Measurements from ENCODE around the gene CYP4F3.
"Not testable (repeated sequence)": the region's sequence is repeated elsewhere in the genome, so short reads cannot be mapped to it uniquely, and the experiment has no call there.

CYP4F3 gene, protein sequence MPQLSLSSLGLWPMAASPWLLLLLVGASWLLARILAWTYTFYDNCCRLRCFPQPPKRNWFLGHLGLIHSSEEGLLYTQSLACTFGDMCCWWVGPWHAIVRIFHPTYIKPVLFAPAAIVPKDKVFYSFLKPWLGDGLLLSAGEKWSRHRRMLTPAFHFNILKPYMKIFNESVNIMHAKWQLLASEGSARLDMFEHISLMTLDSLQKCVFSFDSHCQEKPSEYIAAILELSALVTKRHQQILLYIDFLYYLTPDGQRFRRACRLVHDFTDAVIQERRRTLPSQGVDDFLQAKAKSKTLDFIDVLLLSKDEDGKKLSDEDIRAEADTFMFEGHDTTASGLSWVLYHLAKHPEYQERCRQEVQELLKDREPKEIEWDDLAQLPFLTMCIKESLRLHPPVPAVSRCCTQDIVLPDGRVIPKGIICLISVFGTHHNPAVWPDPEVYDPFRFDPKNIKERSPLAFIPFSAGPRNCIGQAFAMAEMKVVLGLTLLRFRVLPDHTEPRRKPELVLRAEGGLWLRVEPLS

GRCh38 chr19:15640294-15640903 lies at the start of gene CYP4F3:
TSS of gene CYP4F3 (plus strand) at chr19:15640897. CDS start at chr19:15641416, 519 bp downstream.
- DNase-seq: no peak

DNA sequence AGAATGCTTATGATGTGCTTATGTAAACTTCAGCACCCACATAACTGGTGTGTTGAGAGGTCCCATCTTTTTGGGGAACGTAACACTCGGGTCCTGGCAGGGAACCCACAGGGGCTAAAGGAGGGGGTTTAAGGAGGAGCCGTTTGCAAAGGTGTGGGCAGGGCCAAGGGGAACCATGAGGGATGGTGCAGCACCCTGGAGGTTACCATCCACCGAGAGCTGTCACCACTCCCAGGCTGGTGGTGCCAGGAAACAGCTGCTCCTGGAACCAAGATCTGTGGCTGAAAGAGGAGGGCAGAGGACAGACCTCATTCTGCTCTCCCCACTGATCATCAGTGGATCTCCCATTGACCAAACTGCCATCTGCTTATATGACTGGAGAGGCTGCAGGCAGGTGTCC lies 48.9 kb upstream of the CYP4F3 start:
- DNase-seq: no peak

DNA sequence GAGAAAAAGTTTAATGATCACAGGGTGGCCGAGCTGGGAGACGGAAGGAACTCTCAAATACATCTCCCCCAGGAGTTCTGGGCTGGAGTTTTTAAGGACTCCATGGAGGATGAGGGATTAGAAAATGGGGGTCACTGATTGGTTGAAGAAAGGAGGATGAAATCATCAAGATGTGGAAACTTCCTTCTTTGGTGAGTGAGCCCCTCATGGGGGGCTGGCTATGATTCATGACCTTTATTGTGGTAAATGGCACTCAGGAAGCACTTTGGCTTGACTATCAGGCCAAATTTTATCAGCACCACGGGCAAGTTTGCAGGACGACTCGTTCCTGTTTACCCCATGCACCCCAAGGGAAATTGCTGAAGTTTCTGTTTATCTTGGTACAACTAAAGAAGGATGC lies 48.2 kb upstream of the CYP4F3 start:
- not testable (repeated sequence) for DNase-seq

DNA sequence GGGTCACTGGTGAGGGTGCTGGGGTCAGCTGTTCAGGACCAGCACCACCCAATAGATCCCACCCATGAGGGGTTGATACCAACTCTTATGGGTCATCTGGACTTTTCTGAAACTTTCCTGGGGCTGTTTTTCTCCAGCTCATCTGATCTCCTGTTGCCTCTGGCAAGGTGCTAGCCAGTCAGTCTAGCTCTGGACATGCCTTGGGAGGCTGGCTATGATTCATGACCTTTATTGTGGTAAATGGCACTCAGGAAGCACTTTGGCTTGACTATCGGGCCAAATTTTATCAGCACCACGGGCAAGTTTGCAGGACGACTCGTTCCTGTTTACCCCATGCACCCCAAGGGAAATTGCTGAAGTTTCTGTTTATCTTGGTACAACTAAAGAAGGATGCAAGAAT lies 46.9 kb upstream of the CYP4F3 start:
- DNase-seq: not testable (repeated sequence)

DNA sequence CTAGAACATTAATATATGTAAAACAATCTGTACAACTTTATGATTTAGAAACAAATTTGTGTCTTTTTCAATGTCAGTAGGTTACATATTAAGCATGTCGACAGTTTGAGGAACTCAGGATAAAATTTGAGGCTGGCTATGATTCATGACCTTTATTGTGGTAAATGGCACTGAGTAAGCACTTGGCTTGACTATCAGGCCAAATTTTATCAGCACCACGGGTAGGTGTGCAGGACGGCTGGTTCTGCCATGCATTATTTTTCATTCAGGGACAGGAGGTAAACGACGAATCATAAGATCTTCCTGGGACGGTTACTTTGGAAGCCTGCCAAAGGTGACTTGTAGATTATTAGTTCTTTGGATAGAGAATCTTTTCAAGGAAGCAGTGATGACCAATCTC lies 45.6 kb upstream of the CYP4F3 start:
- no peak for DNase-seq

DNA sequence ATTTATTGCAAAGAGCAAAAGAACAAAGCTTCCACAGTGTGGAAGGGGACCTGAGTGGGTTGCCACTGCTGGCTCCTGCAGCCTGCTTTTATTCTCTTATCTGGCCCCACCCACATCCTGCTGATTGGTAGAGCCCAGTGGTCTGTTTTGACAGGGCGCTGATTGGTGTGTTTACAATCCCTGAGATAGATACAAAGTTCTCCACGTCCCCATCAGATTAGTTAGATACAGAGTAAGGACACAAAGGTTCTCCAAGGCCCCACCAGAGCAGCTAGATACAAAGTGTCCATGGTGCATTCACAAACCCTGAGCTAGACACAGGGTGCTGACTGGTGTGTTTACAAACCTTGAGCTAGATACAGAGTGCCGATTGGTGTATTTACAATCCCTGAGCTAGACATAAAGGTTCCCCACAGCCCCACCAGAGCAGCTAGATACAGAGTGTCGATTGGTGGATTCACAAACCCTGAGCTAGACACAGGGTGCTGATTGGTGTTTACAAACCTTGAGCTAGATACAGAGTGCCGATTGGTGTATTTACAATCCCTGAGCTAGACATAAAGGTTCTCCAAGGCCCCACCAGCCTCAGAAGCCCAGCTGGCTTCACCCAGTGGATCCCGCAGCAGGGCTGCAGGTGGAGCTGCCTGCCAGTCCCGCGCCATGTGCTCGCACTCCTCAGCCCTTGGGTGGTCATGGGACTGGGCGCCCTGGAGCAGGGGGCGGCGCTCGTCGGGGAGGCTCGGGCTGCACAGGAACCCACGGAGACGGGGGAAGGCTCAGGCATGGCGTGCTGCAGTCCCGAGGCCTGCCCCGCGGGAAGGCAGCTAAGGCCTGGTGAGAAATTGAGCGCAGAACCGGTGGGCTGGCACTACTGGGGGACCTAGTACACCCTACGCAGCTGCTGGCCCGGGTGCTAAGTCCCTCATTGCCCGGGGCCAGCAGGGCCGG lies 32.4 kb upstream of the CYP4F3 start:
- DNase-seq: not testable (repeated sequence)

GRCh38 chr19:15609261-15609660 lies 31.4 kb upstream of the CYP4F3 start:
- DNase-seq: no peak

GRCh38 chr19:15612342-15612741 lies 28.4 kb upstream of the CYP4F3 start:
- no peak for DNase-seq

DNA sequence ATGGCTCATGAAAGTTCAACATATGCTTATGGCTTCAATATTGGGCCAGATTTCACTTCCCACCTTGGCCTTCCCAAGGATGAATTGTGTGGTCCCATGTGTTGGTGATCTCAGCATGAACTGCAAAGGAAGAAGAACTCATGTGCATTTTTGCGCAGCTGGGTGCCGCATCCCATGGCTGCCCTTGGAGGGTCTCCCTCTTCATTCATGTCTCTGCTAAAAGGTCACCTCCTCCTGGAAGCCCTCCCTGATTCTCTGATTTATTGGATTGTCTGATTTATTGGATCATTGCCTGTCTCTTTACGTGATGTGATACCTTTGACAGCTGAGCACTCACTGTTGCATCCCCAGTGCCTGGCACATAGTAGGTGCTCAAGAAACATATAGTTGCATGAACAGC lies 27.4 kb upstream of the CYP4F3 start:
- no peak for DNase-seq

- no peak for DNase-seq
These were observed 26.0 kb upstream of the CYP4F3 start, which contains the start of gene CYP4F8 for GRCh38 chr19:15614507-15615379. TSS of gene CYP4F8 (plus strand) at chr19:15615218. CDS start at chr19:15615617, 399 bp downstream.

DNA sequence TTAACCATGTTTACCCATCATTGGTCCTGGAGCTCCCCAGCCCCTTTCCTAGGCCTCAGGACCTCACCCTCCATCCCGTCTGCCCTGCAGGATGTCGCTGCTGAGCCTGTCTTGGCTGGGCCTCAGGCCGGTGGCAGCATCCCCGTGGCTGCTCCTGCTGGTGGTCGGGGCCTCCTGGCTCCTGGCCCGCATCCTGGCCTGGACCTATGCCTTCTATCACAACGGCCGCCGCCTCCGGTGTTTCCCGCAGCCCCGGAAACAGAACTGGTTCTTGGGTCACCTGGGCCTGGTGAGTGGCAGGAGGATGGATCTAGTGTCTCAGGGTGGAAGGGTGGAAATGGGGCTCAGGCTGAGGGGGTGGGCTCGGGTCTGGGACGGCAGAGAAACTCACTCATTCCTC lies 25.2 kb upstream of the CYP4F3 start:
- DNase-seq: no peak

DNA sequence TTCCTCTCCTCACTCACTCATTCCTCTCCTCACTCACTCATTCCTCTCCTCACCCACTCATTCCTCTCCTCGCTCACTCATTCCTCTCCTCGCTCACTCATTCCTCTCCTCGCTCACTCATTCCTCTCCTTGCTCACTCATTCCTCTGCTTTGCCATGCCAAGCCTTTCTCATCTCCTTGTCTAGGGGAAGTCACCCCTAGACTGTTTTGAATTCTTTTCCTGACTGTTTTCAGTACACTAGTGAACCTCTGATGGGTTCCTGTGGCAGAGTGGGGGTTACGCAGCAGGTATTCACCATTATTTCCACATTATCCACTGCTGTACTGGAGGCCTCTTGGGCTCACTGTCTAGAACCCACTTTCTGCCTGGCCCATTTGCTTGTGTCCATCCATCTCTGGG lies 24.5 kb upstream of the CYP4F3 start:
- DNase-seq: no peak

DNA sequence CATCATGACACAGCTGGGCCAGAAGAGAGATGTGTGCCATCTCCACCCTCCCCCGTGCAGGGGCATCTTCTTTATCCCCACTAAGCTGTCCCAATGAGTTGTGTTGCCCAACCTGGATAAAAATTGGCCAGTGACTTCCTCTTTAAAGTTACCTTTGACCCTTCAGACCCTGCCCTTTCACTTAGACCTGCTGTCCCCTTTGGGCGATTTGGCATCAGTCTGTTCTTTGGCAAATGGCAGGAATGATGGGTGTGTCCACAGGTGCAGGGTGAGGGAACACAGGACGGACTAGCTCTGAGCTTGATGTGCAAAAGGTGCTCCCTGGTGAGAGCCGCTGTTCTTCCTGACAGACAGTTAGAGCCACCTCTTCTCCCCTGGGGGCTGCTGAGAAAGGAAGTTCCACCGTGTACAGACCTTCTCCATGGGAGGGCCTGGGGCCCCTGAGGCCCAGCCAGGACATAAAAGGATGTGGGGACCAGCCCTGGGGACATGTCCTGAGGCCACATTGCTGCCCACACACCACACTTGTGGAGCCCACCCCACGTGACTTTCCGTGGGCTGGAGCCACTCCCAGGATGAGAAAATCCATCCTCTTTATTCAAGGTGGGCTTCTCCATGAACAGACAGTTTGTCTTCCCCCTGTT lies 23.9 kb upstream of the CYP4F3 start:
- DNase-seq: no peak

DNA sequence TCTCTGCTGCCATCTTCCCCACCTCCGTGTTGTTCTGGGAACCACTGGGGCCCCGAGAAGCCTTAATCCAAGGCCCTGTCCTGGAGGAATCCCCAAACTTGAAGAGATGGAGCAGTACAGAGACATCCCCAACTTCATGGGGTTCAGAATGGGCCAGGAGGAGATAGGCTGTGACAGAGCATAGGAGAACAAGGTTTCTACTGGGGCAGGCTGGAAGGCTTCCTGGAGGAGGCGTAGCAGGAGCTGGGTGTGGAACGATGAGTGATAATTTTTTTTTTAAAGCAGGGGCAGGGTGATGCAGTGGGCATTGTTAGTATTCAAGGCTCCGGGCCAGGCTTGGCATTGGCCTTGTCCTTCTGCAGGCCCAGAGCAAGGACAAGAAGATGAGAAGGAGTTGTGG lies 22.4 kb upstream of the CYP4F3 start:
- DNase-seq: no peak

DNA sequence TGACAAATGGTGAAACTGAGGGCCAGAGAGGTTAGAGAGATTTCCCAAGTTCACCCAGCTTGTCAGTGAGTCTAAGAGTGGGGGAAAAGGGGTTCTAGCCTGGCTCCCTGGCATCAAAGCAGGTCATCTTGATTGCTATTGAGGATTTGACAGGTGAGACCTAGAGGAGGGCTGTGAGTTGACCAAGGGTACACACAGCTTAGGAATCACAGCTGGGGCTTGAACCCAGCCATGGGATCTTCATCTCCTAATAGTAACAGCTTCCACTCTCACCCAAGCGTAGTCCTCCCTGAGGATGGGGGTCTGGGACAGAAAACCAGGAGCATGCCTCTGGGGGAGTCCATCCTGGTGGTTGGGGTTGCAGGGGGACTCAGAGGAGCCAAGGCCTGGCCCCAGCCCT lies 18.9 kb upstream of the CYP4F3 start:
- DNase-seq: no peak

- DNase-seq: no peak
These were observed 17.7 kb upstream of the CYP4F3 start for GRCh38 chr19:15622991-15623390.

DNA sequence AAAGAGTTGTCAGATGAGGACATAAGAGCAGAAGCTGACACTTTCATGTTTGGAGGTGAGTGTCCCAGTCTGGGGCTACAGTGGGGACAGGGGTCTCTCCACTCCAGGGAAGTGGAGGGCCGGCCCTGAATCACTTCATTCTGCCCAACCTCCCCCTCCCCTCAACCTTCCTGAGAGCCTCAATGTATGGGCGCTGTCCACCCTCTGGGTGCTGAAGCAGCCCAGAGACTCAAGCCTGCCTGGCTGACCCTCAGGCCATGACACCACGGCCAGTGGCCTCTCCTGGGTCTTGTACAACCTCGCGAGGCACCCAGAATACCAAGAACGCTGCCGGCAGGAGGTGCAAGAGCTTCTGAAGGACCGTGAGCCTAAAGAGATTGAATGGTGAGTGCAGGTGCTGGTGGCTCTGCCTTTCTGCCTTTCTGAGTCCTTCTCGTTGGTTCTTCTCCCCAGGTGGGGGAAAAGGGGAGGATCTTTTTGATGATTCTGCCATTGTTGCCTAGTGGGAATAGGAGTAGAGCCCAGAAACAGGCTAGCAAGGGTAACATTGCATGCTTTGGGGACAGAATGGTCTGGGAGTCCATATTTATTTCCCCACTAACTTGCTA lies 16.9 kb upstream of the CYP4F3 start:
- DNase-seq: no peak

DNA sequence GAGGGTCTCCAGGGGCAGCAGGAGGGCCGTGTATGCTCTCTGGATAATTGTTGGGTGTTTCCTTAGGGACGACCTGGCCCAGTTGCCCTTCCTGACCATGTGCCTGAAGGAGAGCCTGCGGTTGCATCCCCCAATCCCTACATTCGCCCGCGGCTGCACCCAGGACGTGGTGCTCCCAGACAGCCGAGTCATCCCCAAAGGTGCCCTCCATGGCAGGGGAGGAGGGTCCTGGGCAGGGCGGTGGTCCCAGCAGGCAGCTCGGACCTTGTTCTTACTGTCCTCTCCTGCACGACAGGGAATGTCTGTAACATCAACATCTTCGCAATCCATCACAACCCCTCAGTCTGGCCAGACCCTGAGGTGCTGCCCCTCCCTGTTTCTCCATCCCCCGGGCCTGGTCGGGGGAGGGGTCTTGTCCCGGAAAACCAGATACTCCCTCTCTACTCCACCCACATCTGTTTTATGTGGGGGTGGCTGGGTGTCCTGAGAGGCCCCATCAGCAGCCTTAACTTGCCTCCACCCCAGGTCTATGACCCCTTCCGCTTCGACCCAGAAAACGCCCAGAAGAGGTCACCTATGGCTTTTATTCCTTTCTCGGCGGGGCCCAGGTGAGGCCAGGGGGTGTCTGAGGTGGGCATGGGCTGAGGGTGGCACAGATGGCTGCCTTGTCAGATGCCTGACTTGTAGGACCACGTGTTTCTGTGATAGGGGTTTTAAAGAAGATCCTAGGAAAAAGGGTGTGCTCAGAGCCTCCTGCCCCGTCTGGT lies 12.3 kb upstream of the CYP4F3 start:
- DNase-seq: no peak

GRCh38 chr19:15629003-15629880 lies 11.5 kb upstream of the CYP4F3 start:
- no peak for DNase-seq
